Stomach (tissue), 4 donors: Measurements from ENCODE around the gene YY1AP1.

Experiments
- POLR2AphosphoS5 ChIP-seq, 3 donors: sonication (generic); formaldehyde crosslinking; IDR thresholded peaks; one replicate each; pipeline ENCODE4 v1.6.1; 2016; ENCODE audit warnings: antibody characterized with exemption in 3 of 3
- TF ChIP-seq, protein P1 (sequence below), 7 experiments: fragments of 450-650 bp in 4 of 7; fragments of 200-600 bp in 3 of 7; sonication (generic) in 3 of 7; IDR thresholded peaks; one replicate each; pipeline ENCODE4 v1.5.1; 2016 to 2019; ENCODE audit warnings: antibody characterized with exemption in 7 of 7, control low read depth in 2 of 7, mild to moderate bottlenecking in 1 of 7

DNA sequence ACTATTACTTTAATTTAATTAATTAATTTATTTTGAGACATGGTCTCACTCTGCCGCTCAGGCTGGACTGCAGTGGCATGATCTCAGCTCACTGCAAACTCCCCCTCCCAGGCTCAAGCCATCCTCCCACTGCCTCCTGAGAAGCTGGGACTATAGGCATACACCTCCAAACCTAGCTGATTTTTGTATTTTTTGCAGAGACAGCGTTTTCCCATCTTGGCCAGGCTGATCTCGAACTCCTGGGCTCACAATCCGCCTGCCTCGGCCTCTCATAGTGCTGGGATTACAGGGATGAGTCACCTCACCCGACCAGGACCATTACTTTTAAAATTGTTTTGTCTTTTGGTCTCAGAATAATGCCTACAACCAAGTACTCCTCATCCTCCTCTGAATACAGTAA lies 15.6 kb downstream of the YY1AP1 start:
- no peak for TF ChIP-seq POLR2AphosphoS5 (IDR thresholded peaks at IDR 0.05)
- TF ChIP-seq, protein P1, sequence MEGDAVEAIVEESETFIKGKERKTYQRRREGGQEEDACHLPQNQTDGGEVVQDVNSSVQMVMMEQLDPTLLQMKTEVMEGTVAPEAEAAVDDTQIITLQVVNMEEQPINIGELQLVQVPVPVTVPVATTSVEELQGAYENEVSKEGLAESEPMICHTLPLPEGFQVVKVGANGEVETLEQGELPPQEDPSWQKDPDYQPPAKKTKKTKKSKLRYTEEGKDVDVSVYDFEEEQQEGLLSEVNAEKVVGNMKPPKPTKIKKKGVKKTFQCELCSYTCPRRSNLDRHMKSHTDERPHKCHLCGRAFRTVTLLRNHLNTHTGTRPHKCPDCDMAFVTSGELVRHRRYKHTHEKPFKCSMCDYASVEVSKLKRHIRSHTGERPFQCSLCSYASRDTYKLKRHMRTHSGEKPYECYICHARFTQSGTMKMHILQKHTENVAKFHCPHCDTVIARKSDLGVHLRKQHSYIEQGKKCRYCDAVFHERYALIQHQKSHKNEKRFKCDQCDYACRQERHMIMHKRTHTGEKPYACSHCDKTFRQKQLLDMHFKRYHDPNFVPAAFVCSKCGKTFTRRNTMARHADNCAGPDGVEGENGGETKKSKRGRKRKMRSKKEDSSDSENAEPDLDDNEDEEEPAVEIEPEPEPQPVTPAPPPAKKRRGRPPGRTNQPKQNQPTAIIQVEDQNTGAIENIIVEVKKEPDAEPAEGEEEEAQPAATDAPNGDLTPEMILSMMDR (IDR thresholded peaks at IDR 0.05): no peak
